Measurements from ENCODE around the gene NUDCD3. TPM values are rescaled to one million over a fixed set of nuclear protein-coding genes. Genes with fewer than 3 reads are reported as not detected.

Gene NUDCD3
- total and polyA plus RNA-seq, 8 donors: 12.9 to 147 (median 29.5) TPM

- Histone ChIP-seq H3K36me3 (peaks cover 21 to 80% (median 75%) of the 10 kb centered on the region in 4 donors), H3K4me3 (no peak overlapping the region), H3K27ac (no peak overlapping the region), H3K9me3 (no peaks in the 10 kb centered on the region), H3K27me3 (no peaks in the 10 kb centered on the region), H3K4me1 (peaks cover 0 to 14% (median 8%) of the 10 kb centered on the region in 4 donors)
- TF ChIP-seq EP300 (IDR thresholded peaks at IDR 0.05) (no peak), CTCF (IDR thresholded peaks at IDR 0.05) (no peak)
- WGBS, 5 donors: 94 to 100% (median 97%) methylated on average over 2 of the region's 2 CpGs
- no peak for DNase-seq
- intact Hi-C loops (cut with DNase I; ENCODE audit: low total_unique reads): no loop called here
Measured at GRCh38 chr7:44403775-44404174, 86.7 kb downstream of the NUDCD3 start.

GRCh38 chr7:44403176-44403759 is 87.2 kb downstream of the NUDCD3 start:
- Histone ChIP-seq H3K4me3 (no peak overlapping the region), H3K4me1 (peaks cover 0 to 9% (median 8%) of the 10 kb centered on the region in 4 donors), H3K27ac (no peak overlapping the region), H3K27me3 (no peaks in the 10 kb centered on the region), H3K36me3 (peaks cover 21 to 85% (median 80%) of the 10 kb centered on the region in 4 donors), H3K9me3 (no peaks in the 10 kb centered on the region)
- TF ChIP-seq POLR2A (IDR thresholded peaks at IDR 0.05) (no peak), POLR2AphosphoS5 (IDR thresholded peaks at IDR 0.05) (no peak), EP300 (IDR thresholded peaks at IDR 0.05) (no peak), CTCF (IDR thresholded peaks at IDR 0.05) (no peak)
- DNase-seq: no peak
- WGBS, 5 donors: 90 to 100% (median 97%) methylated on average over 3 to 4 of the region's 4 CpGs
- intact Hi-C loops (cut with DNase I; ENCODE audit: low total_unique reads): no loop called here

- no peaks in the 10 kb centered on the region for H3K27me3 ChIP-seq
- H3K4me1 ChIP-seq: peaks cover 0 to 8% (median 7%) of the 10 kb centered on the region in 4 donors
- TF ChIP-seq CTCF (IDR thresholded peaks at IDR 0.05) (no peak), POLR2AphosphoS5 (IDR thresholded peaks at IDR 0.05) (no peak), EP300 (IDR thresholded peaks at IDR 0.05) (no peak), POLR2A (IDR thresholded peaks at IDR 0.05) (no peak)
- intact Hi-C loops (cut with DNase I; ENCODE audit: low total_unique reads): no loop called here
- no peak overlapping the region for H3K27ac ChIP-seq
- H3K9me3 ChIP-seq: no peaks in the 10 kb centered on the region
- peaks cover 21 to 91% (median 84%) of the 10 kb centered on the region in 4 donors for H3K36me3 ChIP-seq
- WGBS, 5 donors: 95 to 98% (median 98%) methylated on average over 7 to 14 of the region's 14 CpGs
- no peak for DNase-seq
- H3K4me3 ChIP-seq: no peak overlapping the region
Measured at GRCh38 chr7:44402401-44403060, 87.9 kb downstream of the NUDCD3 start.

GRCh38 chr7:44401692-44402091 is 88.8 kb downstream of the NUDCD3 start:
- DNase-seq: no peak
- intact Hi-C loops (cut with DNase I; ENCODE audit: low total_unique reads): no loop called here
- Histone ChIP-seq H3K27ac (no peak overlapping the region), H3K4me3 (no peak overlapping the region), H3K4me1 (peaks cover 0 to 11% (median 8%) of the 10 kb centered on the region in 4 donors), H3K27me3 (no peaks in the 10 kb centered on the region), H3K36me3 (peaks cover 21 to 89% (median 84%) of the 10 kb centered on the region in 4 donors), H3K9me3 (no peaks in the 10 kb centered on the region)
- WGBS, 5 donors: 83 to 92% (median 88%) methylated on average over 4 of the region's 4 CpGs
- TF ChIP-seq POLR2AphosphoS5 (IDR thresholded peaks at IDR 0.05) (no peak), CTCF (IDR thresholded peaks at IDR 0.05) (no peak), EP300 (IDR thresholded peaks at IDR 0.05) (no peak), POLR2A (IDR thresholded peaks at IDR 0.05) (no peak)
